Fibroblast of mammary gland (primary cell): ENCODE measurements around the gene CLRN1.

Experiments used
- DNase-seq: peaks from one replicate; pipeline ENCODE4 v3.0.0-alpha.2; 2010; ENCODE audit warnings: low read depth
- H3K4me3 ChIP-seq: 2 replicates; pipeline ENCODE4 v1.5.1; 2011; ENCODE audit warnings: low read depth, mild to moderate bottlenecking, low read length, moderate library complexity; ENCODE audit not compliant: control insufficient read depth
- CTCF ChIP-seq: conservative IDR thresholded peaks from 2 replicates; pipeline ENCODE4 v1.5.1; 2011; ENCODE audit warnings: low read depth, low read length, inconsistent platforms; ENCODE audit not compliant: control insufficient read depth, insufficient read depth

CLRN1 gene, protein sequence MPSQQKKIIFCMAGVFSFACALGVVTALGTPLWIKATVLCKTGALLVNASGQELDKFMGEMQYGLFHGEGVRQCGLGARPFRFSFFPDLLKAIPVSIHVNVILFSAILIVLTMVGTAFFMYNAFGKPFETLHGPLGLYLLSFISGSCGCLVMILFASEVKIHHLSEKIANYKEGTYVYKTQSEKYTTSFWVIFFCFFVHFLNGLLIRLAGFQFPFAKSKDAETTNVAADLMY

GRCh38 chr3:150972366-150973071, at the start of gene CLRN1:
Gene CLRN1 (minus strand): TSS chr3:150972727. CDS start chr3:150972708, 19 bp downstream.
- DNase-seq: no peak
- H3K4me3 ChIP-seq: no peak within 1 kb of the TSS
- TF ChIP-seq CTCF: no peak

GRCh38 chr3:151016478-151016795, 43.9 kb upstream of the CLRN1 start:
- DNase-seq: peak; percentile 69
- no peak for TF ChIP-seq CTCF
- no peak overlapping the region for H3K4me3 ChIP-seq

GRCh38 chr3:151015767-151016477, 43.4 kb upstream of the CLRN1 start:
- DNase-seq: peak; percentile 29
- no peak overlapping the region for H3K4me3 ChIP-seq
- TF ChIP-seq CTCF: no peak

GRCh38 chr3:151015181-151015580, 42.7 kb upstream of the CLRN1 start:
- no peak for DNase-seq
- no peak for TF ChIP-seq CTCF
- no peak overlapping the region for H3K4me3 ChIP-seq

GRCh38 chr3:151014501-151015018, 42.0 kb upstream of the CLRN1 start:
- no peak for DNase-seq
- H3K4me3 ChIP-seq: no peak overlapping the region
- TF ChIP-seq CTCF: no peak

DNA sequence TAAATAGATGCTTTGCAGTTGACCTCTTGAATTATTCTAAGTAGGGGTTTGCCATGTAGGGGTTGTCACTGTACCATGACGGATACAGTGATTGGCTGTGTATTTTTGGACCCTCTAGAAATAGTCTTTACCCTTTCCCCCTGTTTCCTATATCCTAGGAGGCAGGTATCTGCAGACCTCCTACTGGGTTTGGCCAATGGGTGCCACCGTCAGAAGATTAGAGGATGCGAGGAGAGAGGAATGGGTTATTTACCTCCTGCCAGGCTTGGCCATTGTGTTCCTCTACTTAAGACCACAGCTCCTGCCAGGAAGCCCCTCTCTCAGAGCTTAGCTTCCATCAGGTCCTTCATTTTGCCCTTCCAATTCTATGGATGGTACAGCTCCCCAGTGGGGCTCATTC, 40.2 kb upstream of the CLRN1 start:
- no peak for DNase-seq
- TF ChIP-seq CTCF: no peak
- H3K4me3 ChIP-seq: no peak overlapping the region
